HepG2 (cell line): ENCODE results near the gene SRP9. TPM values are rescaled to one million over a fixed set of nuclear protein-coding genes. Genes with fewer than 3 reads are reported as not detected.

Experiments
- ATAC-seq: fragments of 200-7000 bp; cut with Tn5 transposase; 3 replicates; pipeline ENCODE4 v1.9.1; 2020; ENCODE audit warnings: mild to moderate bottlenecking, moderate library complexity
- BruUV-seq: library from RNA; stranded (reverse); fragments of 400-500 nt; replicated peaks from 2 replicates; lab custom pipeline; 2021; lab: Mats Ljungman, UMichigan
- CTCF ChIA-PET: fragments of 300-600 bp; formaldehyde crosslinking; extraction: SDS; loops from one replicate; lab custom pipeline; 2021; ENCODE audit warnings: low total read pairs, inconsistent platforms, low intra/inter-chr PET ratio; lab: Yijun Ruan, JAX
- POLR2A ChIA-PET: fragments of 350-600 bp; sonication (Branson Sonifier 250); formaldehyde crosslinking; loops from one replicate; lab custom pipeline; 2020; ENCODE audit warnings: antibody characterized with exemption, inconsistent platforms; lab: Yijun Ruan, JAX
- DNase-seq: peaks from one replicate; pipeline ENCODE4 v3.0.0-alpha.2; 2015; ENCODE audit warnings: low spot score
- FAIRE-seq: peaks from 3 replicates; lab custom pipeline; 2011; peaks lifted over from hg19 to GRCh38; lab: Jason Lieb, UNC
- H2AFZ ChIP-seq: one replicate; pipeline ENCODE4 v1.6.1; 2011; ENCODE audit warnings: low read length, inconsistent platforms
- H3K27ac ChIP-seq: fragments of 300-600 bp; 3 replicates; pipeline ENCODE4 v1.8.0; 2011; ENCODE audit warnings: mixed run types, mild to moderate bottlenecking, mixed read lengths, low read length, inconsistent platforms; ENCODE audit not compliant: insufficient read depth; ENCODE audit errors: extremely low read length
- H3K27me3 ChIP-seq, 2 experiments: fragments of 200-600 bp in 1 of 2; 2 replicates in 1 of 2; 3 replicates in 1 of 2; pipeline versions ENCODE4 v1.6.0 to v1.8.0; 2011; ENCODE audit warnings: low read length in 2 of 2, mild to moderate bottlenecking in 2 of 2, moderate library complexity in 2 of 2, inconsistent platforms in 1 of 2; ENCODE audit not compliant: insufficient read depth in 2 of 2, control insufficient read depth in 1 of 2
- H3K36me3 ChIP-seq, 2 experiments: fragments of 200-600 bp in 1 of 2; replicated peaks in 1 of 2; 2 replicates in 1 of 2; 3 replicates in 1 of 2; pipeline versions ENCODE4 v1.5.1 to v1.8.0; 2011; ENCODE audit warnings: low read length in 2 of 2, inconsistent platforms in 1 of 2; ENCODE audit not compliant: insufficient read depth in 2 of 2, control insufficient read depth in 1 of 2
- H3K4me1 ChIP-seq: 2 replicates; pipeline ENCODE4 v1.5.1; 2012; ENCODE audit warnings: low read length, inconsistent platforms; ENCODE audit not compliant: insufficient read depth
- H3K4me2 ChIP-seq: 2 replicates; pipeline ENCODE4 v1.6.0; 2011; ENCODE audit warnings: low read depth, low read length, inconsistent platforms
- H3K4me3 ChIP-seq, 3 experiments: fragments of 200-600 bp in 1 of 3; sonication (generic), shearing (Covaris generic) in 1 of 3; replicated peaks in 1 of 3; 2 replicates each; pipeline ENCODE4 v1.5.1; 2011 to 2016; ENCODE audit warnings: low read length in 3 of 3, inconsistent platforms in 2 of 3, low read depth in 2 of 3, mild to moderate bottlenecking in 2 of 3, control low read depth in 1 of 3, mixed read lengths in 1 of 3; ENCODE audit not compliant: insufficient read depth in 1 of 3
- H3K79me2 ChIP-seq: one replicate; pipeline ENCODE4 v1.6.1; 2011; ENCODE audit warnings: low read length, inconsistent platforms; ENCODE audit not compliant: insufficient read depth
- H3K9ac ChIP-seq: 2 replicates; pipeline ENCODE4 v1.6.0; 2011; ENCODE audit warnings: mild to moderate bottlenecking, low read depth, low read length, inconsistent platforms; ENCODE audit not compliant: insufficient read depth
- H3K9me3 ChIP-seq: 2 replicates; pipeline ENCODE4 v1.5.1; 2012; ENCODE audit warnings: mild to moderate bottlenecking, low read length
- H4K20me1 ChIP-seq: 2 replicates; pipeline ENCODE4 v1.6.0; 2011; ENCODE audit warnings: inconsistent platforms, mild to moderate bottlenecking, low read length, moderate library complexity; ENCODE audit not compliant: insufficient read depth
- CSRNP1 ChIP-seq: sonication (generic); formaldehyde crosslinking; IDR thresholded peaks from 2 replicates; pipeline ENCODE4 v1.8.1; 2023; ENCODE audit warnings: mild to moderate bottlenecking, missing genetic modification reagents
- FOXO4 ChIP-seq: sonication (generic); formaldehyde crosslinking; conservative IDR thresholded peaks from 2 replicates; pipeline ENCODE4 v1.8.1; 2023; ENCODE audit warnings: missing genetic modification reagents
- MLLT10 ChIP-seq: sonication (generic); formaldehyde crosslinking; IDR thresholded peaks from 2 replicates; pipeline ENCODE4 v1.4.0; 2020; ENCODE audit warnings: missing genetic modification reagents
- MYC ChIP-seq: sonication (generic); formaldehyde crosslinking; IDR thresholded peaks from 2 replicates; pipeline ENCODE4 v1.9.0; 2021; ENCODE audit warnings: missing genetic modification reagents, borderline replicate concordance
- NFKB2 ChIP-seq: sonication (generic); formaldehyde crosslinking; IDR thresholded peaks from 2 replicates; pipeline ENCODE4 v1.4.0; 2020; ENCODE audit warnings: missing genetic modification reagents, borderline replicate concordance
- ZBTB39 ChIP-seq: sonication (generic); formaldehyde crosslinking; IDR thresholded peaks from 2 replicates; pipeline ENCODE4 v1.5.0; 2020; ENCODE audit warnings: missing genetic modification reagents
- ZFP91 ChIP-seq: sonication (generic); formaldehyde crosslinking; IDR thresholded peaks from 2 replicates; pipeline ENCODE4 v1.9.0; 2022; ENCODE audit warnings: missing genetic modification reagents, mild to moderate bottlenecking, borderline replicate concordance
- ZNF607 ChIP-seq: sonication (generic); formaldehyde crosslinking; IDR thresholded peaks from 2 replicates; pipeline ENCODE4 v1.5.1; 2020; ENCODE audit warnings: missing genetic modification reagents, mild to moderate bottlenecking, borderline replicate concordance
- ZNF781 ChIP-seq: sonication (generic); formaldehyde crosslinking; IDR thresholded peaks from 2 replicates; pipeline ENCODE4 v1.5.1; 2020; ENCODE audit warnings: borderline replicate concordance, mild to moderate bottlenecking, missing genetic modification reagents; ENCODE audit errors: not compliant biosample characterization
- WGBS: methylation state at CpG from one replicate; pipeline ENCODE4 v1.1.6; 2017; ENCODE audit warnings: low lambda C conversion rate; 5-methylcytosine and 5-hydroxymethylcytosine counted together
- in situ Hi-C: cut with HindIII; loops from 2 replicates; pipeline ENCODE4 v1.10.0; 2017; ENCODE audit warnings: low pct_unique_long_range_greater_than_20kb; ENCODE audit not compliant: extremely low pct_ligation_motif_present
- intact Hi-C: fragments of 100-400 bp; cut with micrococcal nuclease; formaldehyde crosslinking; loops from one replicate; pipeline ENCODE4 v1.10.0; 2022; ENCODE audit not compliant: unreplicated experiment
- polyA plus RNA-seq, 8 experiments: library from polyadenylated mRNA; depleted of rRNA in 3 of 8; stranded (reverse) in 7 of 8; unstranded in 1 of 8; fragments of >200 nt; fragmentation: Illumina TruSeq in 4 of 8; extraction: Trizol in 4 of 8; gene quantifications; 2 replicates each; pipeline versions ENCODE4 v1.2.1 to v1.2.3, GENCODE V29; 2011 to 2016; ENCODE audit warnings: low read depth in 4 of 8, missing spikeins in 1 of 8, mixed read lengths in 1 of 8; ENCODE audit not compliant: insufficient read depth in 1 of 8
- total RNA-seq, 5 experiments: library from RNA; depleted of rRNA; stranded (reverse); fragments of >200 nt; fragmentation: Illumina TruSeq; extraction: Trizol; gene quantifications; 2 replicates each; pipeline ENCODE4 v1.2.3, GENCODE V29; 2016; ENCODE audit warnings: low read depth in 1 of 5

Gene SRP9
- total and polyA plus RNA-seq, 2 of the 13 experiments (the other 11 are each of a cell fraction or from before 2014, with no cell fraction given), result 251 to 307 TPM

GRCh38 chr1:225824533-225824941 is 46.9 kb downstream of the SRP9 start:
- peak overlapping the region in 1 of 3 experiments; percentile 41; a peak in 1 of 6 replicates for H3K4me3 ChIP-seq
- H3K9me3 ChIP-seq, result no peaks in the 10 kb centered on the region
- in situ Hi-C loops, result no loop called here
- intact Hi-C loops, result loop anchor here (10.0 kb wide), 1 partner anchor 100 kb away; the partner anchor contains the start of gene PYCR2
- H3K36me3 ChIP-seq, result peaks cover 4 to 18% of the 10 kb centered on the region in 2 experiments; a peak in 3 of 5 replicates
- ChIA-PET CTCF (no interaction called here), POLR2A (interaction anchor here (1.4 to 1.6 kb wide), 3 partner anchors 13 to 47 kb away, joined by 4 to 8 read pairs (median 5); partner anchors contain the start of genes EPHX1 and SRP9)
- H3K4me2 ChIP-seq, result peak overlapping the region; percentile 68; the same call in 1 of the 2 replicates
- FAIRE-seq, result no peak
- no peak for DNase-seq
- ATAC-seq, result 0 out of 3 replicates have a peak, but pooled peaks have one; percentile 4
- H4K20me1 ChIP-seq, result no peaks in the 10 kb centered on the region
- H3K4me1 ChIP-seq, result peaks cover 81% of the 10 kb centered on the region
- peak overlapping the region; percentile 66 for H3K27ac ChIP-seq
- 100% methylated on average over 4 of the region's 12 CpGs for WGBS
- H3K9ac ChIP-seq, result peak overlapping the region; percentile 7; the same call in 1 of the 2 replicates
- H3K79me2 ChIP-seq, result peaks cover 19% of the 10 kb centered on the region
- no peak overlapping the region for H2AFZ ChIP-seq
- no peaks in the 10 kb centered on the region for H3K27me3 ChIP-seq
- BruUV-seq, result no TSS peak
- TF ChIP-seq MYC (0 out of 2 replicates have a peak, but pooled peaks have one; percentile 0), MLLT10 (CRISPR knock-in tag) (no peak), CSRNP1 (no peak), ZFP91 (CRISPR knock-in tag) (0 out of 2 replicates have a peak, but pooled peaks have one; percentile 17), FOXO4 (CRISPR knock-in tag) (0 out of 2 replicates have a peak, but pooled peaks have one; percentile 50), ZBTB39 (CRISPR knock-in tag) (no peak), ZNF607 (CRISPR knock-in tag) (0 out of 2 replicates have a peak, but pooled peaks have one; percentile 13), ZNF781 (CRISPR knock-in tag) (peak; percentile 9), NFKB2 (CRISPR knock-in tag) (0 out of 2 replicates have a peak, but pooled peaks have one; percentile 4)
